T-helper 2 cell (primary cell): Measurements from ENCODE around the gene FCN1.

Source experiments
- DNase-seq, 5 experiments: peaks; one replicate each; pipeline versions ENCODE4 v3.0.0 to v3.0.0-alpha.2; 2012 to 2022

FCN1 gene

GRCh38 chr9:134936346-134937163 lies 18.8 kb upstream of the FCN1 start:
- DNase-seq = no peak

- no peak for DNase-seq
Measured at GRCh38 chr9:134935701-134936345, 18.1 kb upstream of the FCN1 start.

- no peak for DNase-seq
Measured at GRCh38 chr9:134935056-134935640, 17.4 kb upstream of the FCN1 start.

- no peak for DNase-seq
Measured at GRCh38 chr9:134933076-134933659, 15.5 kb upstream of the FCN1 start.

GRCh38 chr9:134932606-134933005 lies 14.9 kb upstream of the FCN1 start:
- no peak for DNase-seq

- no peak for DNase-seq
Measured at GRCh38 chr9:134932171-134932570, 14.5 kb upstream of the FCN1 start.

- DNase-seq = no peak
Measured at GRCh38 chr9:134930398-134930797, 12.7 kb upstream of the FCN1 start.

- no peak for DNase-seq
Measured at GRCh38 chr9:134929193-134930158, 11.8 kb upstream of the FCN1 start.

- DNase-seq = no peak
Measured at GRCh38 chr9:134928436-134929192, 10.9 kb upstream of the FCN1 start.

- DNase-seq = no peak
Measured at GRCh38 chr9:134925011-134925511, 7.3 kb upstream of the FCN1 start.

- DNase-seq = no peak
Measured at GRCh38 chr9:134923466-134923865, 5.8 kb upstream of the FCN1 start.

GRCh38 chr9:134922932-134923240 lies 5.2 kb upstream of the FCN1 start:
- DNase-seq = no peak

GRCh38 chr9:134922066-134922931 lies 4.6 kb upstream of the FCN1 start:
- DNase-seq = no peak

- no peak for DNase-seq
Measured at GRCh38 chr9:134919303-134919702, 1.6 kb upstream of the FCN1 start.

- no peak for DNase-seq
Measured at GRCh38 chr9:134918646-134919045, 934 bp upstream of the FCN1 start.

GRCh38 chr9:134916161-134916665 lies 1.5 kb downstream of the FCN1 start:
- no peak for DNase-seq

GRCh38 chr9:134915046-134915985 lies 2.4 kb downstream of the FCN1 start:
- no peak for DNase-seq

GRCh38 chr9:134914501-134914834 lies 3.2 kb downstream of the FCN1 start:
- no peak for DNase-seq
